GM19372 (cell line): ENCODE data around the gene ABI3BP.
"Not testable (repeated sequence)": the region's sequence is repeated elsewhere in the genome, so short reads cannot be mapped to it uniquely, and the experiment has no call there.

Experiments used
- ATAC-seq: cut with Tn5 transposase; IDR thresholded peaks from one replicate; pipeline ENCODE4 v1.9.1; 2021; ENCODE audit warnings: mild to moderate bottlenecking, low read depth, moderate library complexity; ENCODE audit not compliant: unreplicated experiment

ABI3BP gene

GRCh38 chr3:100993309-100993708 is at the start of gene ABI3BP:
ABI3BP (minus strand) TSS chr3:100993421; CDS start chr3:100993384, 37 bp downstream.
- no peak for ATAC-seq

- no peak for ATAC-seq
Measured at GRCh38 chr3:101039285-101039684, 46.1 kb upstream of the ABI3BP start.

- no peak for ATAC-seq
Measured at GRCh38 chr3:101038880-101039279, 45.7 kb upstream of the ABI3BP start.

GRCh38 chr3:101038393-101038792 is 45.2 kb upstream of the ABI3BP start:
- no peak for ATAC-seq

- ATAC-seq = no peak
Measured at GRCh38 chr3:101037613-101038012, 44.4 kb upstream of the ABI3BP start.

GRCh38 chr3:101036676-101037075 is 43.5 kb upstream of the ABI3BP start:
- no peak for ATAC-seq

GRCh38 chr3:101036213-101036618 is 43.0 kb upstream of the ABI3BP start:
- no peak for ATAC-seq

- no peak for ATAC-seq
Measured at GRCh38 chr3:101027286-101027685, 34.1 kb upstream of the ABI3BP start.

GRCh38 chr3:101026881-101027280 is 33.7 kb upstream of the ABI3BP start:
- no peak for ATAC-seq

GRCh38 chr3:101026244-101026643 is 33.0 kb upstream of the ABI3BP start:
- ATAC-seq = no peak

- no peak for ATAC-seq
Measured at GRCh38 chr3:101020351-101021015, 27.3 kb upstream of the ABI3BP start.

- no peak for ATAC-seq
Measured at GRCh38 chr3:101017017-101017416, 23.8 kb upstream of the ABI3BP start.

- not testable (repeated sequence) for ATAC-seq
Measured at GRCh38 chr3:101012312-101012711, 19.1 kb upstream of the ABI3BP start.

- ATAC-seq = no peak
Measured at GRCh38 chr3:101011136-101011535, 17.9 kb upstream of the ABI3BP start.

GRCh38 chr3:101010296-101010695 is 17.1 kb upstream of the ABI3BP start:
- no peak for ATAC-seq

- no peak for ATAC-seq
Measured at GRCh38 chr3:101009386-101009785, 16.2 kb upstream of the ABI3BP start.

GRCh38 chr3:100999160-100999559 is 5.9 kb upstream of the ABI3BP start:
- no peak for ATAC-seq

GRCh38 chr3:100994809-100995208 is 1.6 kb upstream of the ABI3BP start:
- ATAC-seq = no peak

GRCh38 chr3:100994187-100994586 is 966 bp upstream of the ABI3BP start:
- ATAC-seq = no peak

GRCh38 chr3:100992231-100993012 is 799 bp downstream of the ABI3BP start:
- no peak for ATAC-seq

- ATAC-seq = no peak
Measured at GRCh38 chr3:100988080-100988479, 5.1 kb downstream of the ABI3BP start.

- ATAC-seq = no peak
Measured at GRCh38 chr3:100984308-100984707, 8.9 kb downstream of the ABI3BP start.
